ENCODE data around the gene HPN.

Gene HPN

GRCh38 chr19:35022460-35022859 lies 19.1 kb upstream of the HPN start:
- TF ChIP-seq CTCF (IDR thresholded peaks at IDR 0.05; ENCODE audit: borderline replicate concordance, extremely low read depth, low read length, poor library complexity, severe bottlenecking) = no peak
- TF ChIP-seq EZH2 (IDR thresholded peaks at IDR 0.05; ENCODE audit: borderline replicate concordance, low read depth, low read length, severe bottlenecking) = no peak
- peaks cover 18% of the 10 kb centered on the region for H4K20me1 ChIP-seq (ENCODE audit: insufficient read depth, low read length)
- peaks cover 100% of the 10 kb centered on the region for H3K36me3 ChIP-seq (ENCODE audit: insufficient read depth, low read length)
- no peaks in the 10 kb centered on the region for H3K79me2 ChIP-seq (ENCODE audit: insufficient read depth, low read length)
- H3K9me3 ChIP-seq (ENCODE audit: insufficient read depth, low read length, severe bottlenecking) = no peaks in the 10 kb centered on the region
- H3K9ac ChIP-seq (ENCODE audit: low read depth, low read length) = no peak overlapping the region
- no peak overlapping the region for H3K4me3 ChIP-seq (ENCODE audit: low read depth in 1 of 2, low read length in 2 of 2)
- no peaks in the 10 kb centered on the region for H3K27me3 ChIP-seq (ENCODE audit: insufficient read depth, low read length, poor library complexity)
- no peak overlapping the region for H2AFZ ChIP-seq (ENCODE audit: low read depth, low read length)
- no peak overlapping the region for H3K27ac ChIP-seq (ENCODE audit: low read length)
- no peaks in the 10 kb centered on the region for H3K4me1 ChIP-seq (ENCODE audit: insufficient read depth, low read length)
- DNase-seq (no peak), ATAC-seq (ENCODE audit: insufficient read depth, low read depth) (no peak)
- no peak overlapping the region for H3K4me2 ChIP-seq (ENCODE audit: insufficient read depth, low read length)

GRCh38 chr19:35023428-35023827 lies 18.1 kb upstream of the HPN start:
- no peak overlapping the region for H3K4me2 ChIP-seq (ENCODE audit: insufficient read depth, low read length)
- H3K9ac ChIP-seq (ENCODE audit: low read depth, low read length) = no peak overlapping the region
- TF ChIP-seq CTCF (IDR thresholded peaks at IDR 0.05; ENCODE audit: borderline replicate concordance, extremely low read depth, low read length, poor library complexity, severe bottlenecking) = no peak
- TF ChIP-seq EZH2 (IDR thresholded peaks at IDR 0.05; ENCODE audit: borderline replicate concordance, low read depth, low read length, severe bottlenecking) = no peak
- ATAC-seq (ENCODE audit: insufficient read depth, low read depth) (no peak), DNase-seq (no peak)
- H3K9me3 ChIP-seq (ENCODE audit: insufficient read depth, low read length, severe bottlenecking) = no peaks in the 10 kb centered on the region
- no peak overlapping the region for H2AFZ ChIP-seq (ENCODE audit: low read depth, low read length)
- H3K27me3 ChIP-seq (ENCODE audit: insufficient read depth, low read length, poor library complexity) = no peaks in the 10 kb centered on the region
- H3K27ac ChIP-seq (ENCODE audit: low read length) = no peak overlapping the region
- no peaks in the 10 kb centered on the region for H3K4me1 ChIP-seq (ENCODE audit: insufficient read depth, low read length)
- H3K79me2 ChIP-seq (ENCODE audit: insufficient read depth, low read length) = no peaks in the 10 kb centered on the region
- H3K4me3 ChIP-seq (ENCODE audit: low read depth in 1 of 2, low read length in 2 of 2) = no peak overlapping the region
- H4K20me1 ChIP-seq (ENCODE audit: insufficient read depth, low read length) = peaks cover 24% of the 10 kb centered on the region
- H3K36me3 ChIP-seq (ENCODE audit: insufficient read depth, low read length) = peaks cover 100% of the 10 kb centered on the region

- Histone ChIP-seq H3K36me3 (ENCODE audit: insufficient read depth, low read length) (peaks cover 93% of the 10 kb centered on the region), H4K20me1 (ENCODE audit: insufficient read depth, low read length) (peaks cover 22% of the 10 kb centered on the region), H2AFZ (ENCODE audit: low read depth, low read length) (no peak overlapping the region), H3K4me2 (ENCODE audit: insufficient read depth, low read length) (no peak overlapping the region), H3K4me1 (ENCODE audit: insufficient read depth, low read length) (no peaks in the 10 kb centered on the region), H3K4me3 (ENCODE audit: low read depth in 1 of 2, low read length in 2 of 2) (no peak overlapping the region), H3K9ac (ENCODE audit: low read depth, low read length) (no peak overlapping the region), H3K79me2 (ENCODE audit: insufficient read depth, low read length) (no peaks in the 10 kb centered on the region), H3K9me3 (ENCODE audit: insufficient read depth, low read length, severe bottlenecking) (no peaks in the 10 kb centered on the region), H3K27ac (ENCODE audit: low read length) (no peak overlapping the region), H3K27me3 (ENCODE audit: insufficient read depth, low read length, poor library complexity) (no peaks in the 10 kb centered on the region)
- ATAC-seq (ENCODE audit: insufficient read depth, low read depth) (no peak), DNase-seq (no peak)
- TF ChIP-seq EZH2 (IDR thresholded peaks at IDR 0.05; ENCODE audit: borderline replicate concordance, low read depth, low read length, severe bottlenecking) (no peak), CTCF (IDR thresholded peaks at IDR 0.05; ENCODE audit: borderline replicate concordance, extremely low read depth, low read length, poor library complexity, severe bottlenecking) (no peak)
Measured at GRCh38 chr19:35024095-35024494, 17.4 kb upstream of the HPN start.

- Histone ChIP-seq H3K79me2 (ENCODE audit: insufficient read depth, low read length) (no peaks in the 10 kb centered on the region), H3K36me3 (ENCODE audit: insufficient read depth, low read length) (peaks cover 74% of the 10 kb centered on the region), H3K9me3 (ENCODE audit: insufficient read depth, low read length, severe bottlenecking) (no peaks in the 10 kb centered on the region), H2AFZ (ENCODE audit: low read depth, low read length) (no peak overlapping the region), H4K20me1 (ENCODE audit: insufficient read depth, low read length) (peaks cover 29% of the 10 kb centered on the region), H3K4me3 (ENCODE audit: low read depth in 1 of 2, low read length in 2 of 2) (no peak overlapping the region), H3K27me3 (ENCODE audit: insufficient read depth, low read length, poor library complexity) (peaks cover 9% of the 10 kb centered on the region), H3K9ac (ENCODE audit: low read depth, low read length) (no peak overlapping the region), H3K4me1 (ENCODE audit: insufficient read depth, low read length) (peaks cover 7% of the 10 kb centered on the region; the same call in 1 of the 2 replicates), H3K27ac (ENCODE audit: low read length) (no peak overlapping the region), H3K4me2 (ENCODE audit: insufficient read depth, low read length) (no peak overlapping the region)
- TF ChIP-seq EZH2 (IDR thresholded peaks at IDR 0.05; ENCODE audit: borderline replicate concordance, low read depth, low read length, severe bottlenecking) (no peak), CTCF (IDR thresholded peaks at IDR 0.05; ENCODE audit: borderline replicate concordance, extremely low read depth, low read length, poor library complexity, severe bottlenecking) (no peak)
- no peak for DNase-seq
- no peak for ATAC-seq (ENCODE audit: insufficient read depth, low read depth)
Measured at GRCh38 chr19:35025969-35026368, 15.6 kb upstream of the HPN start.

All from DND-41 (cell line).